Omental fat pad (tissue), 4 donors: ENCODE measurements around the gene FGFBP2. TPM values are rescaled to one million over a fixed set of nuclear protein-coding genes. Genes with fewer than 3 reads are reported as not detected.

Experiments used
- ATAC-seq: fragments of 150-250 bp; one replicate; pipeline ENCODE4 v1.9.1; 2016; ENCODE audit warnings: mild to moderate bottlenecking, moderate library complexity; ENCODE audit not compliant: low FRiP score
- DNase-seq: peaks from one replicate; pipeline ENCODE4 v3.0.0-alpha.2; 2019; ENCODE audit warnings: low spot score
- total RNA-seq, 4 donors: library from RNA; depleted of rRNA; stranded (reverse); fragments of >200 nt; gene quantifications; one replicate each; pipeline ENCODE4 v1.1.0, GENCODE V29; 2016
- TF ChIP-seq, protein P1 (sequence below), 3 donors: fragments of 450-650 bp; IDR thresholded peaks; one replicate each; pipeline ENCODE4 v1.5.1; 2016 to 2017; ENCODE audit warnings: antibody characterized with exemption in 3 of 3, mild to moderate bottlenecking in 3 of 3, moderate library complexity in 2 of 3

FGFBP2 gene
- total RNA-seq, 4 donors from 2014 or later = 4.7 to 34.8 (median 20.9) TPM

DNA sequence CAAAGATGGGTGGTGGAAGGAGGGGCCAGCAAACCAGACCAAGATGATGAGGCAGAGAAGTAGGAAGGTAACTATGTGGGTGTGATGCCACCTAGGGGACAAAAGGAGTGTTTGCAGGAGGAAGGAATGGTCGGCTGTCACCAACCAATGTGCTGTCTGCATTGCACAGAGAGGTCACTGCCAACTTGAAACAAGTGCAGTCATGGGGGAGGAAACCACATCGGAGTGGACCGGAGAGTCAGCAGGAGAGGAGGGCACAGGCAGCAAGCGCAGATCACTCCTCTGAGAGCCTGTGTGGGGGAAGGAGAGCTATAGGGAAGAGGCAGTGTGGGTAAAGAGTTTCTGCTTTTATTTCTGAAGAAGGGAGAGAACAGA is 38.5 kb upstream of the FGFBP2 start:
- ATAC-seq = peak; percentile 85
- no peak for DNase-seq
- TF ChIP-seq, protein P1, sequence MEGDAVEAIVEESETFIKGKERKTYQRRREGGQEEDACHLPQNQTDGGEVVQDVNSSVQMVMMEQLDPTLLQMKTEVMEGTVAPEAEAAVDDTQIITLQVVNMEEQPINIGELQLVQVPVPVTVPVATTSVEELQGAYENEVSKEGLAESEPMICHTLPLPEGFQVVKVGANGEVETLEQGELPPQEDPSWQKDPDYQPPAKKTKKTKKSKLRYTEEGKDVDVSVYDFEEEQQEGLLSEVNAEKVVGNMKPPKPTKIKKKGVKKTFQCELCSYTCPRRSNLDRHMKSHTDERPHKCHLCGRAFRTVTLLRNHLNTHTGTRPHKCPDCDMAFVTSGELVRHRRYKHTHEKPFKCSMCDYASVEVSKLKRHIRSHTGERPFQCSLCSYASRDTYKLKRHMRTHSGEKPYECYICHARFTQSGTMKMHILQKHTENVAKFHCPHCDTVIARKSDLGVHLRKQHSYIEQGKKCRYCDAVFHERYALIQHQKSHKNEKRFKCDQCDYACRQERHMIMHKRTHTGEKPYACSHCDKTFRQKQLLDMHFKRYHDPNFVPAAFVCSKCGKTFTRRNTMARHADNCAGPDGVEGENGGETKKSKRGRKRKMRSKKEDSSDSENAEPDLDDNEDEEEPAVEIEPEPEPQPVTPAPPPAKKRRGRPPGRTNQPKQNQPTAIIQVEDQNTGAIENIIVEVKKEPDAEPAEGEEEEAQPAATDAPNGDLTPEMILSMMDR (IDR thresholded peaks at IDR 0.05) = peak in 1 of 3 donors; percentile 56

DNA sequence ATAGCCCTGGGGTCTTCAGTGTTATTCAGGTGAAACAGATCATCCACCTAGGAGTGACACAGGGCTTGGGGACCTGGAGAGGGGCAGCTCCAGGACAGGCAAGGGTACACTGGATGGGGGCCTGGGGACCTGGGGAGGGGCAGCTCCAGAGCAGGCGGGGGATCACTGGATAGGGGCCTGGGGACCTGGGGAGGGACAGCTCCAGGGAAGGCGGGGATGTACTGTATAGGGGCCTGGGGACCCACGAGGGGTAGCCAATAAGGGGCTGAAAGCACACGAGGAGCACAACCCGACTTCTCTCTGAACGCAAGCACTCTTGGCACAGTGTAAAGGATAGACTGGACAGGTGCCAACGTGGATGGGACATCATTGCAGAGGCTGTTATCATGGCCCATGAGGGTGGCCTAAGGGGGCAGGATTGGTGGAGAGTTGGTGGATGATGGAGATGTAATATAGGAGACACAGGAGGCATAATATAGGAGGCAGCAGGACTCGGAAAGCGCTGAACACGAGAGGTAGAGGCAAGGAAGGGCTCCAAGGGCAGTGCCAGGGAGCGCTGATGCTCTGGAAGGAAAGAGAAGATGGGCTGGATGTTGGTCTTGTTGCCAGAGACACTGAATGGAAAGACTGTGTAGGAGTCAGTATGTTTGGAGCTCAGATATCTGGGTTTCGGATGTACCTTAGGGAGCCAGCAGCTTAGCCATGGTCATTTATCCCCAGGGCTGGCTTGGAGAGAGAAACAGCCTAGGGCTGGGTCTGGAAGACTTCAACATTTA is 37.9 kb upstream of the FGFBP2 start:
- ATAC-seq (no peak), DNase-seq (no peak)

DNA sequence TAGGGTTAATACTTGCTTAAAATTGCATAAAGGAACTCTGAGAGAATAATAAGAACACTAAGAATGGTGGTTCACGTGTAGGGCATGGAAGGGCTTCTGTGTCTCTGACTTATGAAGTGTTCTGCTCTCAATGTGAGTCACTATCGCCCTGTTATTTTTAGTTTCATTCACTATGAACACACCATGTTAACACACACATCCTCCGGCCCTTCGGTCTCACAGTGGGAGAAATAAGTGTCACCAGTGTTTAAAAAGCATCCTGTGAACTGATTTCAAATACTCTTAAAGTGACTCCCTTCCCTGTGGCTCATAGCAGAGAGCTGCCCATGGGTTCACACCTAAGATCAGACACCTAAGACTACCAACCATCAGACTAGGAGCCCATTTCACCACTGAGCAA is 33.8 kb upstream of the FGFBP2 start:
- no peak for ATAC-seq
- TF ChIP-seq, protein P1 (IDR thresholded peaks at IDR 0.05) = no peak
- no peak for DNase-seq

More for the DNA sequence above, 37.9 kb upstream of the FGFBP2 start:
- TF ChIP-seq, protein P1 (IDR thresholded peaks at IDR 0.05) = no peak

DNA sequence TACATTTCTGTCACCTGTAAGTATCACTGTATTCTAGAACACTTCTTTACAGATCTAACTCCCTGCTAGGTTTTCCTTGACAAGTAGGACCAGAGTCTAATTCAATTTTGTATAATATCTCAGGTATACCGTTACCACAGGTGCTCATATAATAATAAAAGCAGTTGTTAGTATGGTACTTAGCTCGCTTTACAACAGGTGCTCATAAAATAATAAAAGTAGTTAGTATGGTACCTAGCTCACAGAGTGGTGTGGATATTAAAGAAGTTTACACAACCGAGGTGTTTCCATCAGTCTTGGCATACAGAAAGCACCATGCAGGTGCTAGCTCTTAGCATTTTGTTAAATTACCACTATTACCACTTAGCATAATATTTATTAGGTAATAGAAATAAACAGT is 32.9 kb upstream of the FGFBP2 start:
- ATAC-seq = no peak
- no peak for DNase-seq
- TF ChIP-seq, protein P1 (IDR thresholded peaks at IDR 0.05) = no peak

DNA sequence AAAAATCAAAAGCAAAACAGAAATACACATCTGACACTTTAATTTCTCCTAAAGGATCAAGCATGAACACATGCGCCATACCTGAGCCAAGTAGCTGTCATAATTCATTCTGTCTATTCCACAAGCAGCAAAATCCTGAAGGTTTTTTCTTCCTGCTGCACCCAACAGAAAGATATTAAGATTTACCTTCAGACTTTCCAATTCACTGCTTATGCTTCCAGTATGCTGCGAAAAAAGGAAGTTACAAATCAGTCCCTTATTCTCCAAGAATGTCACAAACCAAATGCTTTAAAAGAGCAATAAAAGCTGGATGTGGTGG is 29.2 kb upstream of the FGFBP2 start:
- ATAC-seq = no peak
- no peak for DNase-seq
- TF ChIP-seq, protein P1 (IDR thresholded peaks at IDR 0.05) = no peak

DNA sequence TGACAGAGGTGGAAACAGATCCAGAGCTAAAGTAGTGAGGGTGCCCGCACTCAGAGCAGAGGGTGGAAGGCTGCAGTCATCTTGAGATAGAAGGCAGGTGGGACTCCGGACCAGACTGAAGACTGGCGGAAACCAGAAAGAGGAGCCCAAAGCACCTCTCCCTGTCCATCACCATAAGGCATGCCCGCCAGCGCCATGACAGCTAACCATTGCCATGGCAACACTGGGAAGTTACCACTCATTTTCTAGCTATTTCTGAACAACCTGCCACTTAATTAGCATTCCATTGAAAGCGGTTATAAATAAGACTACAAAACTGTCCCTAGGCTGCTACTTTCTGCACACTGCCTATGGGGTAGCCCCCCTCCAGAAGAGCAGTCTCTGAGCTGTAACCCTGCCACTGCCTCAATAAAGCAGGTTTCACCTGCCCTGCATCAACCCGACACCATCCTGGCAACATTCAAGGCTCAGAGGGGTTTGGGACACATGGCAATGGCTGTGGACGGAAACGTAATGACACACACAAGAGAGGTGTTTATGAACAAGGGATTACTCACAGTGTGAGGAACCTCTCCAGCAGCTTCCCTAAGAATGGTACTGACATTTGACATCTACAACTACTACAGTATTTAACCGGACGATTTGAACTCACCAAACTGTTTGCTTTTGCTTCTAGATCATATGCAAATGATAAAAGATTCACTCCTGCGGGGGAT is 27.8 kb upstream of the FGFBP2 start:
- TF ChIP-seq, protein P1 (IDR thresholded peaks at IDR 0.05) = no peak
- DNase-seq (no peak), ATAC-seq (no peak)

DNA sequence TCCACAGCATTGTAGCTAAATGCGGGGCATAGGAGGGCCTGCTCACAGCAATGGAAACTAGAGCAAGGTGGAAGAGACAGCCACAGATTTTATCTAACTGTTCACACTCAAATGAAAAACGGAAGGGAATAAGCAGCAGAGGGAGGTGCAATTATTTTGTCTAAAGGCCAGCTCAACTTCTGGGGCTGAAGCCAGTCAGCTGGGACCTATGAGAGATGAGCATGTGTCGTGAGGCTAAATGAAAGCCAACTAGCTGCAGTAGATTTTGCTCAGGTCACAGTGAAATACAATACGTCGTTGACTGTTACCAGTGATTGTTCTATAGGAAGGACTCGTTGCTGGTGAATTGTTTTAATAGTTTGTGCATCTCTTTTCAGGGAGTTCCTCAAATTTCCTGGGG is 26.4 kb upstream of the FGFBP2 start:
- TF ChIP-seq, protein P1 (IDR thresholded peaks at IDR 0.05) = no peak
- DNase-seq (no peak), ATAC-seq (no peak)
